Dedifferentiated amniotic fluid mesenchymal stem cell (primary cell): ENCODE results near the gene GPR32.
"Not testable (repeated sequence)": the region's sequence is repeated elsewhere in the genome, so short reads cannot be mapped to it uniquely, and the experiment has no call there.

Experiments used
- DNase-seq: peaks from one replicate; pipeline ENCODE4 v3.0.0-alpha.2; 2016; ENCODE audit errors: extremely low spot score

GPR32 gene, protein sequence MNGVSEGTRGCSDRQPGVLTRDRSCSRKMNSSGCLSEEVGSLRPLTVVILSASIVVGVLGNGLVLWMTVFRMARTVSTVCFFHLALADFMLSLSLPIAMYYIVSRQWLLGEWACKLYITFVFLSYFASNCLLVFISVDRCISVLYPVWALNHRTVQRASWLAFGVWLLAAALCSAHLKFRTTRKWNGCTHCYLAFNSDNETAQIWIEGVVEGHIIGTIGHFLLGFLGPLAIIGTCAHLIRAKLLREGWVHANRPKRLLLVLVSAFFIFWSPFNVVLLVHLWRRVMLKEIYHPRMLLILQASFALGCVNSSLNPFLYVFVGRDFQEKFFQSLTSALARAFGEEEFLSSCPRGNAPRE

DNA sequence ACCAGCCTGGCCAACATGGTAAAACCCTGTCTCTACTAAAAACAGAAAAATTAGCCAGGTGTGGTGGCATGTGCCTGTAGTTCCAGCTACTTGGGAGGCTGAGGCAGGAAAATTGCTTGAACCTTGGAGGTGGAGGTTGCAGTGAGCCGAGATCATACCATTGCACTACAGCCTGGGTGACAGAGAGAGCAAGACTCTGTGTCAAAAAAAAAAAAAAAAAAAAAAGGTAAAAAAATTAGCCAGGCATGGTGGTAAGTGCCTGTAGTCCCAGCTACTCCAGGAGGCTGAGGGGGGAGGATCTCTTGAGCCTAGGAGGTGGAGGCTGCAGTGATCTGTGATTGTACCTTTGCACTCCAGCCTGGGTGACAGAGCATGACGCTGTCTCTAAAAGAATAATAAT lies at the start of gene GPR32:
Gene GPR32, plus strand, starts transcription at position 301 of the 400 bp plus-strand sequence. CDS start 137 bp downstream, outside the sequence.
- not testable (repeated sequence) for DNase-seq

DNA sequence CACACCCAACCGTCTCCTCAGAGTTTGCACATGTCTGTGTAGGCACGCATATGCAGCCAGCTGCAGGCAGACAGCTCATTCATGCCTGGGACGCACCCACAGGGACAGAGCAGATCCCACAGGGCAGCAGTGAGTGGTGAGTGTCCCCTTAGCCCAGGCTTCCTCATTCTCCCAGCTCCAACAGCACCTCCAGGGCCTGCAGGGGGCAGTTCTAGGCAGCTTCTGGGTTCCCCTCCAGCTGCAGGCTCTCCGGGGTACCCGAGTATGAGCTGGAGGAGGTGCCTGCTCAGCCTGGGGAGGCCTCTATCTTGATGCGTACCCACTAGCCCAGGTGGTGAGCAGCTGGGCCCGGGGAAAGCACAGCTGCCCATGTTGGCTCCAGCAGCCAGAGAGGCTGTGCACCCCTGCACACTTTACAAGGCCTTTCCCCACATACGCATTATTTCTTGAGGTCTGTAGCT lies 49.3 kb upstream of the GPR32 start:
- peak; percentile 40 for DNase-seq

DNA sequence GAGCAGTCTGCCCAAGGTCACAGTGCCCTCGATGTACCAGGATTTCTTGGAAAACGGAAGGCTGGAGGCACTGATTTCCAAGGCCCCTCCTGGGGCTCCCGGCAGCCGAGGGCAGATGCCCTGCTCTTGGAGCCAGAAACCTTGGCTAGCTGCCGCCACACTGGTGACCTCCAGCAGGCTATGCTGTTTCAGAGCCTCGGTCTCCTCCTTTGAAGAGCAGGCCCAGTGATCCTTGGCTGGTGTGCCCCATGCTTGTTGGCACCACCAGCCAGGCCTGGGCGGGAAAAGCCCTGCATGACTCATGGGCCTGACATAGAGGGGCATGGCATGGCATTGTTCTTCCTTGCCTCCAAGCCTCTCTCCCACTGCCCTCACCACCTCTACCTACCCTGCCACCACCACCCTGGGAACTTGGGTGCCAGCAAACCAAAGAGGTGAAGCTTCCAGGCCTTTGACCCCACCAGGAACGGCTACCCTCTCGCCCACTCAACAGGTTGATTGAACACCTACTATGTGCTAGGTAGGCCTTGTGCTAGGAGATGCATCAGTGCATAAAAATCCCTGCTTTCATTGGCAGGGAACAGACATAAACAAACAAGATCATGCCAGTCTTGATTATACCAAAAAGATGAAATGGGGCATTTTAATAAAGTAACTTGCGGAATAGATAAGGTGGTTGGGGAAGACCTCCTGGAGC lies 48.7 kb upstream of the GPR32 start:
- no peak for DNase-seq

DNA sequence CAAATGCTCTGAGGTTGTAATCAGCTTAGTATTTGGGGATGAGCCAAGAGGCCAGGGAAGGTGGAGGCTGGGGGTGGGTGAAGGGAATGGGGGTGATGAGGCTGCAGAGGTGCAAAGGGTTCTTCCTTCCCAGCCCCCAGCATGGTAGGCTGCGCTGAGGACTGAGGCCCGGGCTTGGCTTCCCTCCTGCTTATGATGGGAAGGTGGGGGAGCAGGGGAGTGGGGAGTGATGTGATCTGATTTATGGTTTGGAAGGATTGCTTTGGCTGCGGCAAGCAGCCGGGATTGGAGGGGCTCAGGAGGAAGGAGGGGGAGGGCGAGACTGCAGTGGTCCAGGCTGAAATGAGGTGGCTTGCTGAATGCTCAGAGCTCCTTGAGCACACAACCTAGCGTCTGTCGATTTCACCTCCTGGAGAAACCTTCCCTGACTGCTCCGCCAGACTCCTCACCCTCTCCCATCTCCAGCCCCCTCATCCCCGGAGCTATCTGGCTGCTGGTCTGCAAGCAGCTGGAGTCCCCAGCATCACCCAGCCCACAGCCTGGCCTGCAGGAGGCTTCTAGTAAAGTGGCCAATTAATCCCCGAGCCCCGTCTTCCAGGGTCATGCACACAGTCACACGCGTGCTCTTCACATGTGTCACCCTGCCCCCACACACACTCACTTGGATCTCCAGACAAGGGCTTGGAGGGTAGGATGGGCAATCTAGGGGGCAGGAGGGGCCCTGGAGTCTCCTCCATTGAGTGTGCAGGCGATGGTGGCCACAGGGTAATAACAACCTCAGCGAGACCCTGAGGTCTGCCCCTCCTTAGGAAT lies 47.9 kb upstream of the GPR32 start:
- DNase-seq: no peak

DNA sequence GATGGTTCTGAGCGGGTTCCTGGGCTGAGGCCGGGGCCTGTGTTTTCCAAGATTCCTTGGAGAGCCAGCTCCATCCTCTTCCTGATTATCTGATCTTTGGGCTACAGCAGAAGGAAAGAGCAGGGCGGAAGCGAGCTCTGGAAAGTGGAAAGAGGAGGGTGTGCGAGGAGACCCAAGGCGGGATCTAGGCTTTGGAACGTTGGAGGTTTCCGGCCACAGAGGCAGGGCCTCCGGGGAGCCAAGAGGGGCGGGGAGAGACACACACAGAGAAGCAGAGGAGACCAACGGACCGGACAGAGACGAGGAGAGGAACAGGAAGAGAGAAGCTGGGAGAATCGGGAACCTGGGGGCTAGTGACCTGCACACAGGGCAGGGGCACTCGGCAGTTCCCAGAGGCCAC lies 47.2 kb upstream of the GPR32 start, which contains the start of gene CLEC11A:
Gene CLEC11A, plus strand, starts transcription at position 296 of the 400 bp plus-strand sequence. CDS start 162 bp downstream, outside the sequence.
- DNase-seq: peak; percentile 20

DNA sequence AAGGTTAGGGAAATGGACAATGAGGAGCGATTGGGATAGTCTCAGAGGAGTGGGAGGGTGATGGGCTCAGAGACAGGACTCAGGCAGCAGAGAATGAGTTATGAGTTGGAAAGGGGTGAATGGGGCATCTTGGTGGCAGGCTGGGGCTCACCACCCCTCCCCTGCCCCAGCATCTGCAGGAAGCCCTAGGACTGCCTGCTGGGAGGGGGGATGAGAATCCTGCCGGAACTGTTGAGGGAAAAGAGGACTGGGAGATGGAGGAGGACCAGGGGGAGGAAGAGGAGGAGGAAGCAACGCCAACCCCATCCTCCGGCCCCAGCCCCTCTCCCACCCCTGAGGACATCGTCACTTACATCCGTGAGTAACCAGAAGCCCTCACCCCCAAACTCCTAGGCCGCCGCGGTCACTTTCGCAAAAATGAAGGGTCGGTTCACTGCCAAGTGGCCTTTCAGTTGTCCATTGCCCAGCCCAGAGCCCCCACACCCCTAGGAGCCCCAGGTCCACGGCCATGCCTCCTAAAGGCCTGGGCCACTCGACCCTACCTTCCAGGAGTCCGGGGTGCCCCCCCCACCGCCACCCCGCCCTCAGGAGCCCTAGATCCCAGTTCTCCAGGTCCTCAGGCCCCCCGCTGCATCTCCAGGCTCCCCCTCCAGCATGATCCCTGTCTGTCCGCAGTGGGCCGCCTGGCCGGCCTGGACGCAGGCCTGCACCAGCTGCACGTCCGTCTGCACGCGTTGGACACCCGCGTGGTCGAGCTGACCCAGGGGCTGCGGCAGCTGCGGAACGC lies 46.3 kb upstream of the GPR32 start:
- no peak for DNase-seq

DNA sequence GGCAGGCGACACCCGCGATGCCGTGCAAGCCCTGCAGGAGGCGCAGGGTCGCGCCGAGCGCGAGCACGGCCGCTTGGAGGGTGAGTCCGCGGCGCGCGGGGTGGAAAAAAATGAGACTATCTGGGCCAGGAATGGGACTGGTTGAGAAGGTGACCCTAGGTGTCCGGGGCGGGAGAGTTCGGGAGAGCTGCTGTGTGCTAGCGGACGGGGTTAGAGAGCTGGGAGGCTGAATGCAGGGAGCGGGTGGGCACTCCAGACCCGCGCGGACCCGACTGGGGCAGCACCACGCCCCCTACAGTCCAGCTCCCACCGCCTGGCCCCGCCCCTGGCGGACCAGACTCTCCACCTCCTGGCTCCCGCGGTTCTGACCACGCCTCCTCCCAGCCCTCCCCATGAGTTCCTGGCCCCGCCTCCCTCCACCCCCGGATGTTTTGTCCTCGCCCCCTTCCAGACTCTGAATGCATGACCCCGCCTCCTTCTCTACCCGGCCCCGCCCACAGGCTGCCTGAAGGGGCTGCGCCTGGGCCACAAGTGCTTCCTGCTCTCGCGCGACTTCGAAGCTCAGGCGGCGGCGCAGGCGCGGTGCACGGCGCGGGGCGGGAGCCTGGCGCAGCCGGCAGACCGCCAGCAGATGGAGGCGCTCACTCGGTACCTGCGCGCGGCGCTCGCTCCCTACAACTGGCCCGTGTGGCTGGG lies 45.6 kb upstream of the GPR32 start:
- peak; percentile 99 for DNase-seq

DNA sequence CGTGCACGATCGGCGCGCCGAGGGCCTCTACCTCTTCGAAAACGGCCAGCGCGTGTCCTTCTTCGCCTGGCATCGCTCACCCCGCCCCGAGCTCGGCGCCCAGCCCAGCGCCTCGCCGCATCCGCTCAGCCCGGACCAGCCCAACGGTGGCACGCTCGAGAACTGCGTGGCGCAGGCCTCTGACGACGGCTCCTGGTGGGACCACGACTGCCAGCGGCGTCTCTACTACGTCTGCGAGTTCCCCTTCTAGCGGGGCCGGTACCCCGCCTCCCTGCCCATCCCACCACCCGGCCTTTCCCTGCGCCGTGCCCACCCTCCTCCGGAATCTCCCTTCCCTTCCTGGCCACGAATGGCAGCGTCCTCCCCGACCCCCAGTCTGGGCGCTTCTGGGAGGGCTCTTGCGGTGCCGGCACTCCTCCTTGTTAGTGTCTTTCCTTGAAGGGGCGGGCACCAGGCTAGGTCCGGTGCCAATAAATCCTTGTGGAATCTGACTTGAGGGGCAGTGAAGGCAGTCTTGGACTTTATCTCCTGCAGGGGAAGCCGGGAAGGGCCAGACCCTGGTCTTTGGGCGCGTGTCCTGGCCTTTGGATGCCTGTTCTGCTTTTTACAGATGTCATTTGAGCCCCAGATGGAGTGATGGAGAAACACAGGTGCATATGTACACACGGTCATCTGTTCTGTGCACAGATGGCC lies 44.9 kb upstream of the GPR32 start:
- DNase-seq: no peak

DNA sequence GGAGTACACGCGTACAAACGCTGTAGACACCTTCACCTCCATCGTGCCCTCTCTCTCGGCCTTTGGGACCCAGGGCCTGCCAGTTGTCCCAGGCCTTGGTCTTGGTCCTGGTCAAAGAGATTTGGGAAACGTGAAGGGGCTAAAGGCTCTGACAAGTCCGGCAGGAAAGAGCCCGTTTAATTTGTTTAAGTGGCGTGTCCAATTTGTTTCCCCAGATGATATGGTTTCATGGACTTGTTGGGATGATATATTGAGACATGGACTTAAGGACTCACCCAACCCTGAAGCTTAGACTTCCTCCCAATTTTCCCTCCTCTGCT lies 44.4 kb upstream of the GPR32 start:
- no peak for DNase-seq

DNA sequence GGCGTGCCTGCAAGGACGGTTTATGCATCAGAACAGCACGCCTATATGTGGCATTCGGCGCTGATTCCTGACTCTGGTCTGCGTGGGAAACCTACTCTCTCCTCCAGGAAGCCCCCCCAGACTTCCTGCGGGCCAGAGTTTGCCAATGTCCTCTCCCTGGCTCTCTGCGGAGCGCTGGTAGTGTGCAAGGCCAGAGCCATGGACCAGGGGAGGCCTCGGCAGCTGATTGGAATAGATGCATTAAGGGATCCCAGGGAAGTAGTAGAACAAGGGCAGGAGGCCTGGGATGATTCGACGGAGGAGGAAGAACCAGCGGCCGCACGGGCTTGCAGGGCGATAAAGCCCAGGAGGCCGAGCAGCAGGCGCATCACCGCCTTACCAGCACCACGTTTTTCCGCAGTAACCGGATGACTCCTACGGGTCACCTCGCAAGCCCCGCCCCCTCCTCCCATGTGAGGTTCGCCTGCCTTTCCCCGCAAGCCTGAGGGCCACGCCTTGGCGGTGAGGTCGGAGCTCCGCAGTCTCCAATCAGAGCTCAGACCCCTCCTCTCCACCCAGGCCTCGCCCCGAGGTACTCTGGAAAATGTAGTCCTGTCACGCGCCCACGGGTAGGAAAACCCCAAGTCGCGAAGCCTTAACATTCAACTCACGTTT lies 42.1 kb upstream of the GPR32 start:
- no peak for DNase-seq

DNA sequence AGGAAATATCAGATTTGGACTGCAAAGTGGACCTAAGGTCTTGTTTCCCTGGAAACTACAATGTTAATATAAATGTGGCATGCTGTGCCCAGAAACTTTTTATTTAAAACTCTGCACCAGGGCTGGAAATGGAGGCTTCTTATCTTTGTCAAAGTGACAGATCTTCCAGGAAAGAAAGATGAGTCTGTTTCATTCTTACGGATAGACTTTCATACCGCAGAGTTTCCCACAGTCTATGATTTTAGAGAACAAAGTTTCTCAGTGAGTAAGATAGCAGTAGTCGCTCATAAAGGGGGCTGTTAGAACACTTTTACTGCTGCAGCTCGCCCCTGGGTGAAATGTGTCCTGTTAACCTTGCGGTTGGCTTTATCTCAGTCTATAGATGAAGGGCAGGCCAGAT lies 40.4 kb upstream of the GPR32 start:
- no peak for DNase-seq

DNA sequence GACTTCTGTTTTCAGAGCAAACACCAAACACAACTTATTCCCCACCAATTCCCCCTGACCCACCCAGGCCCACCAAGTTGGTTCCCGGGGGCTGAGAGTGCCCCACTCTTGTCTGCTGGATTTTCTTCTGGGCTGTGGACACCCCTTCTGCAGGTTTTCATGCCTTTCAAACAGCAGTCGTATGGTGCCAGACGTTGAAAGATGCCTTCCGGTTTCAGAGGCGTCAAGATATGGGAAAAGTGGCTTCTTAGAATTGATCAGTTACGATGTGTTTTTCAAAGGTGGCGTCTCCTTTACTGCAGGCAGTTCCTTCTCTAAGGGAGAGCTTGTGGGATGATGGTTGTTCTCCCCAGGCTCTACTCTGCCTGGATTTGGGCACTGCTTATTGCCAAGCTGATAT lies 34.4 kb upstream of the GPR32 start:
- DNase-seq: no peak

DNA sequence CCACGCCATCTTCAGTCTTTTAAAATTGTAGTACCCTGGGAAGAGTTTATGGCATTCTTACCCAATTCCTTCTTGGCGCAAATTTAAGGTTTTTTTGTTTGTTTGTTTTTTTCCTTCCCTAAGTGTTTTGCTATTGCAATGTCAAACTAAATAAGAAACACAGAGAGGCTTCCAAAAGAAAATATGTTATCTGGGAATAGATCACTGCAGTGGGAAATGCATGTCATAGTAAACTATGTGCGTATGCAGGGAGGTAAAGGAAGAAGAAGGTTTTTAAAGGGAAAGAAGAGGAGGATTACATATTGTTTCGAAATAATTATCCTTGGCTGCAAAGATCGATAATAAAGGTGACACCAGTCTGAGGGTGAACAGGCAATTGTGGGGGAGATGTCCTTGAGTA lies 33.9 kb upstream of the GPR32 start:
- DNase-seq: no peak

DNA sequence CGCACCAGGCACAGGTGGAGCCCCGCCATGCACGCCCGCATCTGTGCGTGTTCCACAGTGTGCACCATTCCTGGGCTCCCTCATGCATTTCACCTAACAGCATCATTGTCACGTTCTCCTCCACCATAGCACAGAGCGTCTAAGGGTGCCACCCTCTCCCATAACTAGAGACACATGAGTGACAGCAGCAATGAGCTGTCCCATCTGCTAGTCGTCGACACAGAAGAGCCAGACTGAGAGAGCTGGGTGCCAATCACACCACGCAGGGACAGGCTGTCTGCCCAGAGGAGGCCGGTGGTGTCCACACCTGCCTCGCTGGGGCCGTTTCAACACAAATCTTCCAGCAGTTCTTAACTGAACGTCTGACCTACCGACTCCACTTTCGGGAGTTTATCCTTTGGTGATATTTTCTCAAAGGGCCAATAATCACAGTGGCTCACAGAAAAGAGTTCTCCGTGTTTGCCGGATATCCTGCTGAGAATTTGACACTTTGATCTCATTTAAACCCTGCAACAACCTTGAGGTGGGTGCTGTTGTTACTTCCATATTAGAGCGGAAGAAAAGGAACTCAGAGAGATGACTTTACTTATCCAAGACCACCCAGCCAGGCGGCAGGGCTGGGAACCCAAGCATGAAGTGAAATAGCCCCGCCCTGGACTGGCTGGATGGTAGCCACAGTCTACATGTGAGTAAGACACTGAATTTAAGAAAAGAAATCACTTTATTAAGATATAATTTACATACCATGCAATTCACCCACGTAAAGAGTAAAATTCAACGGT lies 30.9 kb upstream of the GPR32 start:
- no peak for DNase-seq

DNA sequence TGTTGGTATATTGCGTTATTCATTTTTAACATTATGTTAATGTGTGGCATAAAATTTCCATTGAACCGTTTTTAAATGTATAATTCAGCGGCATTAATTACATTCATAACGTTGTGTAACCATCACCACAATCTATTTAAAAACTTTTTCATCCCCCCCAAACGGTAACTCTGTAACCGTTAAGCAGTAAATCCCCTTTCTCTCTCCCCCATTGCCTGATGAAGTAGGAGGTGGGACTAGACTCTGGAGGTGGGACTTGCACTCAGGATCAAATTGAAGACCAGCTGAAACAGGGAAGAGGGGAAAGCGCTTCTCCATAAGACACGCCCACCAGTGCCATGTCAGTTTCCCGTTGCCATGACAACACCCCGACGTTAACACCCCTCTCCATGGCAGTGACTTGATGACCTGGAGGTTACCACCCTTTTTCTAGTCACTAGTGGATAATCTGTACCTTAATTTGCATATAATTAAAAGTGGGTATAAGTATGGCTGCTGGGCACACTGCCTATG lies 30.3 kb upstream of the GPR32 start:
- DNase-seq: no peak

DNA sequence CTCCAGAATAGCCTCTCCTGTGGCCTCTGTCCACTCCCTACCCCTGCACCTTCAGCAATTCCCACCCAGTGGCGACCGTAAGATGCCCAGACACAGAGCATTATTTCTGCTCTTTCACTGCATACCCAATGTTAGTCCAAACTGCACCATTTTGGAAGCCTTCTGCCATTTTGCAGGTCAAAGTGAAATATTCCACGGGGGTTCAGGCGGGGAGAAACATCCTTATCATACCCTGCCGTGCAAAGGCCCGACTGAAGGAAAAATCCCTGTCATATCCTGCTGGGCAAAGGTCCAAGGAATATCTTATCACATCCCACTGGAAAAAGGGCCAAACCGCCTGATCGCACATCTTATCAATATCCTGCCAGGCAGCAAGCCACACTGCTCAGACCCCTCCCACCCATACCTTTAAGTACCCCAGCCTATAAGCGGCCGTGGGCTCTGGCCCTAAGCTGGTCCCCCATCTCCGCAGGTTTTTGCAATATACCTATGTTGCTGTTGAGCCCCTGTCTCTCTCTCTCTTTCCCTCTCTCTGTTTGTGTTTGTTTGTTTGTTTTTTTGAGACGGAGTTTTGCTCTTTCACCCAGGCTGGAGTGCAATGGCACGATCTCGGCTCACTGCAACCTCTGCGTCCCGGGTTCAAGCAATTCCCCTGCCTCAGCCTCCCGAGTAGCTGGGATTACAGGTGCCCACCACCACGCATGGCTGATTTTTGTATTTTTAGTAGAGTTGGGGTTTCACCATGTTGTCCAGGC lies 28.9 kb upstream of the GPR32 start:
- no peak for DNase-seq

DNA sequence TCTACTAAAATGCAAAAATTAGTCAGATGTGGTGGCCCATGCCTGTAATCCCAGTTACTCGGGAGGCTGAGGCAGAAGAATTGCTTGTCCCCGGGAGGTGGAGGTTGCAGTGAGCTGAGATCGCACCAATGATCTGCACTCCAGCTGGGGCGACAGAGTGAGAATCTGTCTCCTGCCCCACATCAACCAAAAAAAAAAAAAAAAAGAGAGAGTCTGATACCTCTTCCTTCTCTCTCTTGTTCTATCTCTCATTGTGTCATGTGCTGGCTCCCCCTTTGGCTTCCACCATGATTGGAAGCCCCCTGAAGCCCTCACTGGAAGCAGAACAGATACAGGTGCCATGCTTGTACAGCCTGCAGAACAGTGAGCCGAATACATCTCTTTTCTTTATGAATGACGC lies 26.7 kb upstream of the GPR32 start:
- DNase-seq: no peak

DNA sequence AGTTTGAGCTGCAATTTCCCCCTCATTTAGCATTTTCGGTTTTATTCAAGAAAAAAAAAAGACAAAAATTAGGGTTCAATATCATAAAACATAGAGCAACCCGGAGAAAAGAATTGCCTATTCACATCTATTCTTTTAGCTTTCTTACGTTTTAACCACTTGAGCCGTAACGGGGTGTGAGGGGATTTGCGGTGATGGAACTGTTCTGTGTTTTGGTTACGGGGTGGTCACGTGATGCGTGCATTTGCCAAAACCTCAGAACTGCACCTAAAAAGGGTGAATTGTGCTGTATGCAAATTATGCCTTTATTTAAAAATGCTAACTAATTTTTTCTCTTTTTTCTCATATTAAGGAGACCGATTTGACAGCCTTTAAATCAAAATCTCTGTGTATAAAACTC lies 25.0 kb upstream of the GPR32 start:
- DNase-seq: no peak
